NCI-H2227 (cell line): ENCODE data around the gene SNAP47.

Source experiments
- DNase-seq: peaks from one replicate; lab custom pipeline; 2025; ENCODE audit not compliant: unreplicated experiment; lab: John Stamatoyannopoulos, UW

Gene SNAP47

GRCh38 chr1:227731696-227732585 lies 3.3 kb upstream of the SNAP47 start:
- no peak for DNase-seq

- DNase-seq, result no peak
Observed at GRCh38 chr1:227732586-227733308, 2.5 kb upstream of the SNAP47 start.

GRCh38 chr1:227733309-227733705 lies 1.9 kb upstream of the SNAP47 start:
- no peak for DNase-seq

GRCh38 chr1:227733751-227734545 lies 1.3 kb upstream of the SNAP47 start:
- DNase-seq, result no peak

- DNase-seq, result no peak
Observed at GRCh38 chr1:227734546-227734855, 734 bp upstream of the SNAP47 start.

- DNase-seq, result no peak
Observed at GRCh38 chr1:227735539-227736285, 477 bp downstream of the SNAP47 start.

GRCh38 chr1:227736814-227737432 lies 1.7 kb downstream of the SNAP47 start:
- DNase-seq, result no peak

- no peak for DNase-seq
Observed at GRCh38 chr1:227738820-227739219, 3.6 kb downstream of the SNAP47 start.

- DNase-seq, result no peak
Observed at GRCh38 chr1:227739636-227740035, 4.4 kb downstream of the SNAP47 start.

GRCh38 chr1:227740401-227740960 lies 5.2 kb downstream of the SNAP47 start:
- no peak for DNase-seq

- no peak for DNase-seq
Observed at GRCh38 chr1:227741166-227741870, 6.1 kb downstream of the SNAP47 start.

GRCh38 chr1:227742738-227743715 lies 7.8 kb downstream of the SNAP47 start:
- no peak for DNase-seq

GRCh38 chr1:227744668-227745067 lies 9.4 kb downstream of the SNAP47 start:
- DNase-seq, result no peak

- no peak for DNase-seq
Observed at GRCh38 chr1:227745568-227746265, 10.5 kb downstream of the SNAP47 start.

GRCh38 chr1:227746676-227747075 lies 11.4 kb downstream of the SNAP47 start:
- DNase-seq, result no peak

- DNase-seq, result no peak
Observed at GRCh38 chr1:227747382-227747781, 12.1 kb downstream of the SNAP47 start.

- no peak for DNase-seq
Observed at GRCh38 chr1:227747948-227748495, 12.8 kb downstream of the SNAP47 start.
